HepG2 (cell line): ENCODE data around the gene TOMM6. TPM values are rescaled to one million over a fixed set of nuclear protein-coding genes. Genes with fewer than 3 reads are reported as not detected.

Source experiments
- ARHGAP35 ChIP-seq: sonication (generic); formaldehyde crosslinking; IDR thresholded peaks from 2 replicates; pipeline ENCODE4 v1.9.0; 2022; ENCODE audit warnings: mild to moderate bottlenecking, inconsistent platforms, moderate library complexity, missing genetic modification reagents, borderline replicate concordance
- ATAD3A ChIP-seq: sonication (generic); formaldehyde crosslinking; IDR thresholded peaks from 2 replicates; pipeline ENCODE4 v1.4.0; 2020; ENCODE audit warnings: missing genetic modification reagents
- ETV6 ChIP-seq: sonication (generic); formaldehyde crosslinking; conservative IDR thresholded peaks from 2 replicates; pipeline ENCODE4 v1.4.0; 2020; ENCODE audit warnings: missing genetic modification reagents
- FOXA3 ChIP-seq: IDR thresholded peaks from 2 replicates; pipeline ENCODE4 v1.6.1; 2016; ENCODE audit warnings: missing genetic modification reagents, missing compliant biosample characterization
- HDAC6 ChIP-seq: fragments of 200-600 bp; sonication (generic); IDR thresholded peaks from 2 replicates; pipeline ENCODE4 v1.7.0; 2017; ENCODE audit warnings: mild to moderate bottlenecking, antibody characterized with exemption, low read length, low read depth
- JUN ChIP-seq: sonication (generic); formaldehyde crosslinking; IDR thresholded peaks from 2 replicates; pipeline ENCODE4 v1.4.0; 2020; ENCODE audit warnings: mild to moderate bottlenecking, missing genetic modification reagents
- NONO ChIP-seq, 2 experiments: fragments of 450-650 bp in 1 of 2; sonication (generic) in 1 of 2; formaldehyde crosslinking in 1 of 2; IDR thresholded peaks in 1 of 2; conservative IDR thresholded peaks in 1 of 2; 2 replicates each; pipeline versions ENCODE4 v1.6.1 to v1.8.0; 2017 to 2022; ENCODE audit warnings: mild to moderate bottlenecking in 1 of 2, missing genetic modification reagents in 1 of 2, moderate library complexity in 1 of 2
- ONECUT2 ChIP-seq: sonication (generic); formaldehyde crosslinking; IDR thresholded peaks from 2 replicates; pipeline ENCODE4 v1.4.0; 2020; ENCODE audit warnings: missing genetic modification reagents
- RFXANK ChIP-seq: IDR thresholded peaks from 2 replicates; pipeline ENCODE4 v1.6.1; 2016
- RNF2 ChIP-seq: fragments of 450-650 bp; conservative IDR thresholded peaks from 2 replicates; pipeline ENCODE4 v1.6.1; 2016; ENCODE audit warnings: low read depth
- STAT5B ChIP-seq: sonication (generic); formaldehyde crosslinking; IDR thresholded peaks from 2 replicates; pipeline ENCODE4 v1.4.0; 2020; ENCODE audit warnings: missing genetic modification reagents
- TCF7 ChIP-seq: sonication (generic); IDR thresholded peaks from 2 replicates; pipeline ENCODE4 v1.6.1; 2016; ENCODE audit warnings: antibody characterized with exemption, low read depth
- TERF1 ChIP-seq: sonication (generic); formaldehyde crosslinking; IDR thresholded peaks from 2 replicates; pipeline ENCODE4 v1.8.0; 2022; ENCODE audit warnings: mild to moderate bottlenecking, missing genetic modification reagents, moderate library complexity
- THRA ChIP-seq: sonication (generic); formaldehyde crosslinking; IDR thresholded peaks from 2 replicates; pipeline ENCODE4 v1.4.0; 2020; ENCODE audit warnings: missing genetic modification reagents, borderline replicate concordance
- TMF1 ChIP-seq: sonication (generic); formaldehyde crosslinking; IDR thresholded peaks from 2 replicates; pipeline ENCODE4 v1.8.1; 2022; ENCODE audit warnings: low read depth, missing genetic modification reagents
- TRIM22 ChIP-seq: fragments of 450-650 bp; IDR thresholded peaks from 2 replicates; pipeline ENCODE4 v1.6.1; 2017
- USF2 ChIP-seq, 2 experiments: sonication (generic) in 1 of 2; formaldehyde crosslinking in 1 of 2; IDR thresholded peaks; 2 replicates each; pipeline versions ENCODE4 v1.5.1 to v1.6.1; 2011 to 2020; ENCODE audit warnings: borderline replicate concordance in 1 of 2, low read depth in 1 of 2, low read length in 1 of 2, mild to moderate bottlenecking in 1 of 2, missing genetic modification reagents in 1 of 2, moderate library complexity in 1 of 2
- ZBTB33 ChIP-seq: sonication (generic); formaldehyde crosslinking; IDR thresholded peaks from 2 replicates; pipeline ENCODE4 v1.4.0; 2020; ENCODE audit warnings: missing genetic modification reagents
- ZKSCAN8 ChIP-seq: IDR thresholded peaks from 2 replicates; pipeline ENCODE4 v1.6.1; 2016; ENCODE audit warnings: borderline replicate concordance, missing genetic modification reagents, missing compliant biosample characterization
- ZNF441 ChIP-seq: sonication (generic); formaldehyde crosslinking; IDR thresholded peaks from 2 replicates; pipeline ENCODE4 v1.7.0; 2021; ENCODE audit warnings: missing genetic modification reagents, borderline replicate concordance
- ZNF670 ChIP-seq: sonication (generic); formaldehyde crosslinking; IDR thresholded peaks from 2 replicates; pipeline ENCODE4 v1.8.0; 2022; ENCODE audit warnings: mild to moderate bottlenecking, missing genetic modification reagents, borderline replicate concordance
- polyA plus RNA-seq, 8 experiments: library from polyadenylated mRNA; depleted of rRNA in 3 of 8; stranded (reverse) in 7 of 8; unstranded in 1 of 8; fragments of >200 nt; fragmentation: Illumina TruSeq in 4 of 8; extraction: Trizol in 4 of 8; gene quantifications; 2 replicates each; pipeline versions ENCODE4 v1.2.1 to v1.2.3, GENCODE V29; 2011 to 2016; ENCODE audit warnings: low read depth in 4 of 8, missing spikeins in 1 of 8, mixed read lengths in 1 of 8; ENCODE audit not compliant: insufficient read depth in 1 of 8
- total RNA-seq, 5 experiments: library from RNA; depleted of rRNA; stranded (reverse); fragments of >200 nt; fragmentation: Illumina TruSeq; extraction: Trizol; gene quantifications; 2 replicates each; pipeline ENCODE4 v1.2.3, GENCODE V29; 2016; ENCODE audit warnings: low read depth in 1 of 5

The TOMM6 gene
- total and polyA plus RNA-seq, 2 of the 13 experiments (the other 11 are each of a cell fraction or from before 2014, with no cell fraction given) = 320 to 321 TPM

- TF ChIP-seq ARHGAP35 = 0 out of 2 replicates have a peak, but pooled peaks have one; percentile 67
- 0 out of 2 replicates have a peak, but pooled peaks have one; percentile 29 for TF ChIP-seq RFXANK (CRISPR knock-in tag)
- TF ChIP-seq FOXA3 (CRISPR knock-in tag) = peak; percentile 64
- no peak for TF ChIP-seq ZBTB33 (CRISPR knock-in tag)
- no peak for TF ChIP-seq ZNF670
- TF ChIP-seq TERF1 = no peak
- no peak for TF ChIP-seq ZNF441 (CRISPR knock-in tag)
- TF ChIP-seq ONECUT2 (CRISPR knock-in tag) = no peak
- TF ChIP-seq JUN = no peak
- no peak for TF ChIP-seq STAT5B (CRISPR knock-in tag)
- no peak for TF ChIP-seq USF2 (IDR thresholded peaks at IDR 0.05; ENCODE audit: low read depth, low read length)
- TF ChIP-seq USF2 (CRISPR knock-in tag; IDR thresholded peaks at IDR 0.05; ENCODE audit: borderline replicate concordance) = no peak
- TF ChIP-seq ZKSCAN8 (CRISPR knock-in tag) = 0 out of 2 replicates have a peak, but pooled peaks have one; percentile 25
- peak; percentile 73 for TF ChIP-seq TCF7
- TF ChIP-seq HDAC6 = no peak
- TF ChIP-seq TRIM22 = no peak
- TF ChIP-seq THRA (CRISPR knock-in tag) = peak; percentile 42; the same call in 1 of the 2 replicates
- TF ChIP-seq ETV6 (CRISPR knock-in tag) = no peak
- no peak for TF ChIP-seq RNF2
- no peak for TF ChIP-seq ATAD3A (CRISPR knock-in tag)
- TF ChIP-seq TMF1 (CRISPR knock-in tag) = peak; percentile 49; the same call in 1 of the 2 replicates
- no peak for TF ChIP-seq NONO (IDR thresholded peaks at IDR 0.05)
- TF ChIP-seq NONO (CRISPR knock-in tag; conservative IDR thresholded peaks at IDR 0.05) = peak; percentile 61; the same call in 1 of the 2 replicates
Measured at GRCh38 chr6:41741625-41742490, 45.6 kb upstream of the TOMM6 start (continued).
